ENCODE measurements around the gene STK32C. TPM values are rescaled to one million over a fixed set of nuclear protein-coding genes. Genes with fewer than 3 reads are reported as not detected.
A peak's percentile ranks its signal among the peaks of the same experiment; 100 is the strongest.

The STK32C gene
- total RNA-seq, 1 donor from 2014 or later, result 13.0 TPM

DNA sequence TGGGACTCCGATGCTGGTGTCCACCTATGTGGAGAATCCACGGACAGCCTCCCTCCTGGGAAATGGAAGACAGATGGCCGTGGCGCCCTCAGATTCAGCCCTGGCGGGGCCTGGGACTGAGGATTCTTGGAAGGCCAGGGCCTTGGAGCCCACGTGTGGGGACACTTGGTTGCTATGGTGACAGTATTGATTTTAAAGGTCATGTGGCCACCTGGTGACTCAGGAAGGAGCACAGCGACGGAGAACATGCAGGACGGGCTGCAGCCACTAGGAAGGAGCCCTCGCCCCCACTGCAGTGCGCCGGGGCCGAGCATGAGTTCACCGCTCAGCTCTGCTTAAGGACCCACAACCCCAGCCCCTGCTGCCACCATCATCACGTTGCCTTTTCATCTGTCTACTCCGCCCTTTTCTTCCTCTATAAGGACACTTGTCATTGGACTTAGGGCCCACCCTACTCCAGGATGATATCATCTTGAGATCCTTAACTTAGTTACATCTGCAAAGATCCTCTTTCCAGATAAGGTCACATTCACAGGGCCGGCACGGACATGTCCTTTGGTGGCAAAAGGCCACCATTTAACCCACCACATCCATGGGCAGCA, 3.7 kb upstream of the STK32C start:
- no peak overlapping the region for H3K4me3 ChIP-seq (ENCODE audit: low read depth, low read length)
- TF ChIP-seq, protein P1, sequence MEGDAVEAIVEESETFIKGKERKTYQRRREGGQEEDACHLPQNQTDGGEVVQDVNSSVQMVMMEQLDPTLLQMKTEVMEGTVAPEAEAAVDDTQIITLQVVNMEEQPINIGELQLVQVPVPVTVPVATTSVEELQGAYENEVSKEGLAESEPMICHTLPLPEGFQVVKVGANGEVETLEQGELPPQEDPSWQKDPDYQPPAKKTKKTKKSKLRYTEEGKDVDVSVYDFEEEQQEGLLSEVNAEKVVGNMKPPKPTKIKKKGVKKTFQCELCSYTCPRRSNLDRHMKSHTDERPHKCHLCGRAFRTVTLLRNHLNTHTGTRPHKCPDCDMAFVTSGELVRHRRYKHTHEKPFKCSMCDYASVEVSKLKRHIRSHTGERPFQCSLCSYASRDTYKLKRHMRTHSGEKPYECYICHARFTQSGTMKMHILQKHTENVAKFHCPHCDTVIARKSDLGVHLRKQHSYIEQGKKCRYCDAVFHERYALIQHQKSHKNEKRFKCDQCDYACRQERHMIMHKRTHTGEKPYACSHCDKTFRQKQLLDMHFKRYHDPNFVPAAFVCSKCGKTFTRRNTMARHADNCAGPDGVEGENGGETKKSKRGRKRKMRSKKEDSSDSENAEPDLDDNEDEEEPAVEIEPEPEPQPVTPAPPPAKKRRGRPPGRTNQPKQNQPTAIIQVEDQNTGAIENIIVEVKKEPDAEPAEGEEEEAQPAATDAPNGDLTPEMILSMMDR (conservative IDR thresholded peaks at IDR 0.05; ENCODE audit: low read depth, low read length), result no peak
- no peak for DNase-seq (ENCODE audit: low read depth)

DNA sequence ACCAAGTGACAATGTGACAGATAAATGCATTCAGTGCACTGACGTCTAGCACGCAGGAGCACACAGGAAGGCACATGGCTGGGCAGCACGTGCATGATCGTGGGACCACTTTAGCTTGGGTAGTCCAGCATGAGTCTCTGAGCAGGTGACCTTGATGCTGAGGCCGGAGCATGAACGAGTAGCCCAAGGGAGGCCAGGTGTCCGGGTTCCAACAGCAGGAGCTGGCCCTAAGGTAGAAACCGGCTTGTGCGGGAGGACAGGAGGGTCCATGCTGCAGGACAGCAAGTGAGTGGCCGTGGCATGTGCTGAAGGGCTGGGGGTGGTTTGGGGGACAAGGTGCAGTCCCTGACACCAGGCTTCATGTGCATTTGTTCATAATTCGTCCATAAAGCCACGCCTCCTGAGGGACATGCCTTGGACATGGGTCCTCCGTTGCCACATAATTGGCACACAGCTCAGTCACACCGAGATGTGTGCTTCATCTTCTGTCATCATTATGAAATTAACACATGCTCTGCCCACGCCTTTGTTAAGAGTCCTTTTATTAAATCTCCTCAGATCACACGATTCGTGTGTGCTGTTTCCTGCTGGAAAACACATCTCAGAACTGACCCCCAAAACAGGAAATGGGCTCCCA, 3.1 kb upstream of the STK32C start:
- DNase-seq (ENCODE audit: low read depth), result no peak
- TF ChIP-seq, protein P1 (conservative IDR thresholded peaks at IDR 0.05; ENCODE audit: low read depth, low read length), result no peak

DNA sequence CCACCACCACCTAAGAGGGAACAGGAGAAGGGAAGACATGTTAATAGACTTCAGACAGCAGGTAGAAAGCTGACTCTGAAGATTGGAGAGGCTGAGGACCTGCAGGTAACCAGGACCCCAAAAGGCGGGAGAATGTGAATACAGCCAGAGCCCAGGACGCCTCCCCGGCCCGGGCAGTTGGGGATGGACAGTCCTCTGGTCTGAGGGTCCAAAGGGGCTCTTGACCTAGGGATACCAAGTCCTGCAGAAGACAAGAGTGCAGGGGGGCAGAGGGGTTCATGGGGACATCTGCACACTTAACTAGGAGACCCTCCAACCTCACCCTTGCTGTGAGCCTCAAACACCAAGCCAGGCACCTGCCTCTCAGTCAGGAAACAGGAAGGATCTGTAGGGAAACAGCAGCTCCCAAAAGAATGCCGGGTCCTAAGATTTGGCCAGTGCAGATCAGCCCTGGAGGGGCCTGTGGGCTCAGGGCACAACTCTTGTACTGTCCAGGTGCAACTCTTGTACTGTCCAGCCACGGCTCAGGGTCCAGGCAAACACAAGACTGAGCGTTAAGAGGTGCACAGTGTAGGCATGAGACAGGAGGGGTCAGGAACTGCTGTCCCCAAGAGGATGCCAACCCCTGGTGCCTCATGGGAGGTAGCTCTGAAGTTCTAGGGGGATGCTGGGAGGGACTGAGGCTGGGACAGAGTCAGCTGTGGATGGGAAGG, 2.3 kb upstream of the STK32C start:
- no peak overlapping the region for H3K4me3 ChIP-seq (ENCODE audit: low read depth, low read length)
- TF ChIP-seq, protein P1 (conservative IDR thresholded peaks at IDR 0.05; ENCODE audit: low read depth, low read length), result no peak
- no peak for DNase-seq (ENCODE audit: low read depth)

More for the DNA sequence above, 3.1 kb upstream of the STK32C start:
- H3K4me3 ChIP-seq (ENCODE audit: low read depth, low read length), result no peak overlapping the region

DNA sequence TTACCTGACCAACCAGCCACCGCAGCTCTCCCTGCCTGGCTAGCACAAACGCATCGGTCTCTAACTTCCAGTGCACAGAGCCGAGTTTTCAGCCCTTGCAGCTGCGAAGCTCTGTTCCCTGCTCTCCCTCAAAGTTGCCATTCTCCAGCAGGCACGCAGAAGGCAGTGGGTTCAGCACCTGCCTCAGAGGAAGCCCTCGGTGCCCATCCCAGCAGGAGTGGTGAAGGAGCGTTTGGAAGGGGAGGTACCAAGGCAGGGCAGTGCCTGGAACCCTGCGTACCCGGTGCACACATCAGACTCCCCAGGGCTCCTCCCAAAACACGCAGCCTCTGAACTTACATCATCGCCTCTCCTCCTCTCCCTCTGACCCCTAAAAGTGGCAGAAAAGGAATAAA, 1.7 kb upstream of the STK32C start:
- H3K4me3 ChIP-seq (ENCODE audit: low read depth, low read length), result no peak overlapping the region
- TF ChIP-seq, protein P1 (conservative IDR thresholded peaks at IDR 0.05; ENCODE audit: low read depth, low read length), result no peak
- no peak for DNase-seq (ENCODE audit: low read depth)

DNA sequence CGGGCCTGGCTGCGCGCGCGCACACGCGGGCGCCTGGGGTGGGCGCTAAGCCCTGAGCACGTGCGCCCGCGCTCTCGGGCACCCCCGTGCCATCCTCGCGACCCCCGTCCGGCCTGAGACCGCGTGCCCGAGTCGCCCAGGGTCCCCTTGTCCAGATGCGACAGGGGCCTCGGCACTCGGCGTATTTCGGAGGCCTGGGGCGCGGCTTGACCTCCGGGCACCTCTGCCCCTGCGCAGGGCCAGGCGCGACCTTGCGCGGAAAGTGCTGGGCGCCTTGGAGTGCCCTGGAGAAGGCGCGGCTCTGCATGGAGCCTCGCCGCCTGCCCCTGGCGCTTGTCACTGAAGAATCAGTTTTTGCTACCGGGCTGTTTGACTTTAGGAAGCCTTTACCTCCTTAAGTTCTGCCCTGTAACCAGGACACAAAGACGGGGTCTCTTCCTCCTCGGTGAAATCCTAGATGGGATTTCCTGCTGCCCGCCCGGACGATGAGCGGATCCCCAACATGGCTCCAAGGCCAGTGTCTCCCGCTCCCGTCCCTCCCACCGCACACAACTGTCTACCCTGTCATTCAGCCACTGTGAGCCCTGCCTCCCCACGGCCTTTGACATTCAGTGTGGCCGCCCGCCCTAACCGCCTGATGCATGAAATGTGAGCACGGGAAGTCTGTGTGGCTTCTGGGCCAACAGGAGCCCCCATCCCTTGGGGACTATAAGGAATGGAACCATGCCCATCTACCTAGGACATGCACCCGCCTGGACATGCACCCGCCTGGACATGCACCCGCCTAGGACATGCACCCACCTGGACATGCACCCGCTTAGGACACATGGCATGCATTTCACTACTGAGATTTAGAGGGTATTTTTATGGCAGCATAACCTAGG, 1.1 kb upstream of the STK32C start:
- peak overlapping the region; percentile 81 for H3K4me3 ChIP-seq (ENCODE audit: low read depth, low read length)
- TF ChIP-seq, protein P1 (conservative IDR thresholded peaks at IDR 0.05; ENCODE audit: low read depth, low read length), result no peak
- no peak for DNase-seq (ENCODE audit: low read depth)

DNA sequence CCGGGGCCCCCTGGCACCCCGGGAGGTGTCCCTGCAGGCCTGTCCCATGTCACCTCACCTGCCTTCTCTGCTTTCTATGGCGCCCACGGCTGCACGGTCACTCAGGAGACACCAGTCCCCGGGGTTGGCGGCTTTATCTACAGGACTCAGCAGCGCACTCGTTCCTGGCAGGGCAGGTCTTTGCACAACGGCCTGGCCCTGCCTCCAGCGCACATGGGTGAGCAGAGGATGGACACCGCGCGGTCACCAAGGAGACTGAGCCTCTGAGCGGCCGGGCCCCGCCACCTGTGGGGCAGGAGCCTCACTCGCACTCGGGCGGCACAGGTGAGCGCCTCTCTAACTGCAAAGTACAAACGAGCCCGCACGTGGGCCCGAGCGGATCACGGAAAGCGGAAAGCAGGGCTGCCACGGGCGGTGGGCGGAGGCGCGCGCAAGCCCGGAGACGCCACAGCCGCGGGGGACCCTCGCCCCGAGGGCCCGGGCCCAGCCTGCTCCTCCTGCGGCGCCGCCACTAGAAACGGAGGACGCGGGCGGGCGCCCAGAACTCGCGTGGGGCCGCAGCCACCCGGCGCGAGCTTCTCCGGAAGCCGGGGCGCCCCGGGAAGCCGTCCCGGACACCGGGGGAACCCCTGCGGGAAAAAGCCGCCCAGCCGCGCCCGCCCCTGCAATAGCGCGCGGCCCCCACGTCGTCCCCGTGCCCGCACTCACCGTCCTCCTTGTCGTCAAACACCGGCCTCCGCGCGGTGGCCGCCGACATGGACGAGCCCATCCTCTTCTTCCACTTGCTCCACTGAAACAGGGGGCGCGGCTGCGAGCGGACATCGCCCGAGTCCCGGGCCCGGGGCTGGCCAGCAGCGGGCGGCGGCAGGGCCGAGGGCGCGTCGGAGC, 642 bp downstream of the STK32C start:
- peak overlapping the region; percentile 65 for H3K4me3 ChIP-seq (ENCODE audit: low read depth, low read length)
- no peak for DNase-seq (ENCODE audit: low read depth)
- TF ChIP-seq, protein P1 (conservative IDR thresholded peaks at IDR 0.05; ENCODE audit: low read depth, low read length), result no peak
